ENCODE results near the gene TMEM123.

TMEM123 gene

DNA sequence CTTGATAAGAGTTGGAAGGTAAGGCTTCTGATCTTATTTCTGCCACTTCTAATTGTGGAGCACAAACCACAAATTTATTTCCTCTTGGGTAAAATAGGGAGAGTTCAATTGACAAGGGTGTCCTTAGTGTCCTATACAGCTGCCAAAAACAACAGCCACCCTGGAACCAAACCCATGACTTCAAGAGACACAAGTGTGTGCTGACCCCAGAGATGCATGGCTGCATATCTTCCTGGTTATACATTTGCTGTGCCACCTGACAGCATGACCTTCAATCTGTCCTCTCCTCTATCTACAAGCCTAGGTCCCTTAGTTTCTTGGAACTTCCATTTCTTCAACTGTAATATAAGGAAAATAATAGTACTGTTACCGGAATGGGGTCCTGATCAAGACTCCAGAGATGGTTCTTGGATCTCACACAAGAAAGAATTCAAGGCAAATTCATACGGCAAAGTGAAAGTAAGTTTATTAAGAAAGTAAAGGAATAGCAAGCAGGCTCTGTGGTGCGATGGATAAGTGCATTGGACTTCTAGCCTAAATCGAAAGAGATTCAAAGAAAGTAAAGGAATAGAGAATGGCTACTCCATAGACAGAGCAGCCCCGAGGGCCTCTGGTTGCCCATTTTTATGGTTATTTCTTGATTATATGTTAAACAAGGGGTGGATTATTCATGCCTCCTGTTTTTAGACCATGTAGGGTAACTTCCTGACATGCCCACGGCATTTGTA, 15.5 kb upstream of the TMEM123 start:
- no peaks in the 10 kb centered on the region for H3K36me3 ChIP-seq
- H3K4me3 ChIP-seq (ENCODE audit: low read depth in 1 of 2, low read length in 1 of 2): no peak overlapping the region
- H3K9me3 ChIP-seq: no peaks in the 10 kb centered on the region
- TF ChIP-seq, protein P1, sequence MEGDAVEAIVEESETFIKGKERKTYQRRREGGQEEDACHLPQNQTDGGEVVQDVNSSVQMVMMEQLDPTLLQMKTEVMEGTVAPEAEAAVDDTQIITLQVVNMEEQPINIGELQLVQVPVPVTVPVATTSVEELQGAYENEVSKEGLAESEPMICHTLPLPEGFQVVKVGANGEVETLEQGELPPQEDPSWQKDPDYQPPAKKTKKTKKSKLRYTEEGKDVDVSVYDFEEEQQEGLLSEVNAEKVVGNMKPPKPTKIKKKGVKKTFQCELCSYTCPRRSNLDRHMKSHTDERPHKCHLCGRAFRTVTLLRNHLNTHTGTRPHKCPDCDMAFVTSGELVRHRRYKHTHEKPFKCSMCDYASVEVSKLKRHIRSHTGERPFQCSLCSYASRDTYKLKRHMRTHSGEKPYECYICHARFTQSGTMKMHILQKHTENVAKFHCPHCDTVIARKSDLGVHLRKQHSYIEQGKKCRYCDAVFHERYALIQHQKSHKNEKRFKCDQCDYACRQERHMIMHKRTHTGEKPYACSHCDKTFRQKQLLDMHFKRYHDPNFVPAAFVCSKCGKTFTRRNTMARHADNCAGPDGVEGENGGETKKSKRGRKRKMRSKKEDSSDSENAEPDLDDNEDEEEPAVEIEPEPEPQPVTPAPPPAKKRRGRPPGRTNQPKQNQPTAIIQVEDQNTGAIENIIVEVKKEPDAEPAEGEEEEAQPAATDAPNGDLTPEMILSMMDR (IDR thresholded peaks at IDR 0.05): no peak
- no peak overlapping the region for H3K27ac ChIP-seq
- no peaks in the 10 kb centered on the region for H3K27me3 ChIP-seq
- peaks cover 11 to 22% of the 10 kb centered on the region in 2 experiments for H3K4me1 ChIP-seq (ENCODE audit: control insufficient read depth in 1 of 2, insufficient read depth in 1 of 2, low read depth in 1 of 2, low read length in 1 of 2)

DNA sequence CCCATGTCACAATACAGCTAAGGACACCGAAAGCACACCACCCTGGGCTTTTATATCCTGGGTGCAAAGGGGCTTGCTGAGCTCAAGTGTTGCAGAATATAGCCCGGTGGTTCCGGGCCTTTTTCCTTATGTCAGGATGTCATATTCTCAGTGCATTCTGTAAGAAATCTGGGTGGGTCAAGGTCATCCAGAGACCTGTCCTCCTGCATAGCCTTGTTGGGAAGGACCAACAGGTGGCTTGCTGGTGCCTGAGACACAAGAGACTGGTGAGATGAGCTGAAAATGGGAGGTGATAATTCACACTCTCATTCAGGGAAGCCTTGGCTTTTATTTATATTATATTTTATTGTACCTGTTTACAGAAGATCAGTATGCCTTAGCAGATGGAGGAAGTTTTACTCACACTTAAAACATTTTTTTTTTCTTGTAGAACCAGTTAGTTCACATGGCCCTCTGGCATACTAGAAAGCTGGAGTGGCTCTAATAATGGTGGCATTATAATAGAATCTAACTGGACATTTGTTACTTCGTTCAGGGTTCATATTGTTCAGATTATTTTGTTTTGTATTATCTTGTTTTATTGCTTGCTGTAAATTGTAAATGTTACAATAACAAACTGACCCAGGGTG, 14.6 kb upstream of the TMEM123 start:
- Histone ChIP-seq H3K36me3 (no peaks in the 10 kb centered on the region), H3K4me3 (ENCODE audit: low read depth in 1 of 2, low read length in 1 of 2) (no peak overlapping the region), H3K27ac (no peak overlapping the region), H3K4me1 (ENCODE audit: control insufficient read depth in 1 of 2, insufficient read depth in 1 of 2, low read depth in 1 of 2, low read length in 1 of 2) (peaks cover 11 to 22% of the 10 kb centered on the region in 2 experiments), H3K9me3 (no peaks in the 10 kb centered on the region), H3K27me3 (no peaks in the 10 kb centered on the region)
- TF ChIP-seq, protein P1 (IDR thresholded peaks at IDR 0.05): no peak

DNA sequence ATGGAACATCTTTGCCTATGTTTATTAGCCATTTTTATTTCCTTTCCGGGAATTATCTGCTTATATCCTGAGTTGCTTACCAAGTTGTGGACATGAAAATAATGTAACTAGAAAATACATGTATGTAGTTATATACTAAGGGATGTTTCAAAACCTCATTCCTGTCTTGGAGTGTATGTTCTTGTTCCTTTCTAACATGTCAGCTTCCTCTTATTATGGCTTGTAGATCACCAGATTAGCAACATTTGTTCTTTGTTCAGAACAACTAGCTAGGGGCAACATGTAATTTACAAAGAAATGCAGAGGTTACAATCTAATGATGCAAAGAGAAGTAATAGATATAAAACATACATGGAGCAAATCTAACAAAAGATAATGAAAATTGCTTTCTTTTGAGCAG, 13.1 kb upstream of the TMEM123 start:
- Histone ChIP-seq H3K4me3 (ENCODE audit: low read depth in 1 of 2, low read length in 1 of 2) (no peak overlapping the region), H3K4me1 (ENCODE audit: control insufficient read depth in 1 of 2, insufficient read depth in 1 of 2, low read depth in 1 of 2, low read length in 1 of 2) (peaks cover 7 to 19% of the 10 kb centered on the region in 2 experiments)

DNA sequence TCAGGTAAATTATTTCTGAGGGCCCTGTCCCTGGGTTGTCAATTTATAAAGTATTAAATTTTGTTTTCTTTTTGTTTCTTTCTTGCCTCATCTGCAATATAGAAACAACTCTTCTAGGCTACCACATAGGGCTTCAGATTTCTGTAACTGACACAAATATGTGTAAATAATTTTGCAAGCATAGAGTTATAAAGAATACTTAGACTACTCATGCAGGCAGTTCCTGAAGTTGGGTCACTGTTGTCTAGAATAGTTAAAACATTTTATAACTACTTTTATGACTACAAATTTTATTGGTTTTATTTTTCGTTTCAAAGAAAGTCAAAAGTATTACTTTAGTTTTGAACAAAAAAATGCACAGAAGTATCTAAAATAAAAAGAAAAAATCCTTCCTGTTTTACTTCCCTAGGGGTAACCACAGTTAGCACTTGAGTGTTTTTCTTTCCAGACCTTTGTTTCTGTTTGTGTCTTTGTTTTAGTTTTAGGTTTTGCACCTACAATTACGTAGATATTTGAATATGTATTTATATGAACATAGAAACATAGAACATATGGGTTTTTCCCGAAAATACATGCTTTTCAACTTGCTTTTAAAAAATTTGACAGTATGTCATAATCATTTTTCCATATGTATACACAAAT, 12.4 kb upstream of the TMEM123 start:
- no peak overlapping the region for H3K4me3 ChIP-seq (ENCODE audit: low read depth in 1 of 2, low read length in 1 of 2)
- TF ChIP-seq, protein P1 (IDR thresholded peaks at IDR 0.05): no peak
- H3K36me3 ChIP-seq: no peaks in the 10 kb centered on the region
- no peaks in the 10 kb centered on the region for H3K9me3 ChIP-seq
- H3K27ac ChIP-seq: peak overlapping the region; percentile 19
- H3K4me1 ChIP-seq (ENCODE audit: control insufficient read depth in 1 of 2, insufficient read depth in 1 of 2, low read depth in 1 of 2, low read length in 1 of 2): peaks cover 6 to 17% of the 10 kb centered on the region in 2 experiments
- H3K27me3 ChIP-seq: no peaks in the 10 kb centered on the region

More for the DNA sequence above, 13.1 kb upstream of the TMEM123 start:
- Histone ChIP-seq H3K9me3 (no peaks in the 10 kb centered on the region), H3K27me3 (no peaks in the 10 kb centered on the region), H3K27ac (no peak overlapping the region), H3K36me3 (no peaks in the 10 kb centered on the region)
- TF ChIP-seq, protein P1 (IDR thresholded peaks at IDR 0.05): no peak

DNA sequence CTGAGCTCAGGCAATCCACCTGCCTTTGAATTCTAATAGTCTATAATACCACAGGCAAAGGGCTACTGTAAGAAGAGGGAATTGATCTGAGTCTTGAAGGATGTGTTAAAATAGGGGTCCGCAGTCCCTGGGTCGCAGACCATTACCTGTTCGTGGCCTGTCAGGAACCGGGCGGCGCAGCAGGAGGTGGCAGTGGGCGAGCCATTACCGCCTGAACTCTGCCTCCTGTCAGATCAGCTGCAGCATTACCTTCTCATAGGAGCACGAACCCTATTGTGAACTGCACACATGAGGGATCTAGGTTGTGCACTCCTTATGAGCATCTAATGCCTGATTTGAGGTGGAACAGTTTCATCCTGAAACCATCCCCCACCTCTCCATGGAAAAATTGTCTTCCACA, 11.5 kb upstream of the TMEM123 start:
- Histone ChIP-seq H3K4me1 (ENCODE audit: control insufficient read depth in 1 of 2, insufficient read depth in 1 of 2, low read depth in 1 of 2, low read length in 1 of 2) (peaks cover 6 to 17% of the 10 kb centered on the region in 2 experiments), H3K27me3 (no peaks in the 10 kb centered on the region), H3K27ac (no peak overlapping the region), H3K9me3 (no peaks in the 10 kb centered on the region), H3K4me3 (ENCODE audit: low read depth in 1 of 2, low read length in 1 of 2) (no peak overlapping the region), H3K36me3 (no peaks in the 10 kb centered on the region)
- TF ChIP-seq, protein P1 (IDR thresholded peaks at IDR 0.05): no peak
